CD14-positive monocyte (primary cell): ENCODE data around the gene PLA2G4A. TPM values are rescaled to one million over a fixed set of nuclear protein-coding genes. Genes with fewer than 3 reads are reported as not detected.

Experiments
- DNase-seq, 3 donors: peaks; one replicate each; pipeline ENCODE4 v3.0.0-alpha.2; 2011 to 2022
- H2AFZ ChIP-seq: 2 replicates; pipeline ENCODE4 v1.6.0; 2012; ENCODE audit warnings: mild to moderate bottlenecking, low read depth, low read length, inconsistent platforms; ENCODE audit not compliant: insufficient read depth, poor library complexity, severe bottlenecking
- H3K27ac ChIP-seq, 2 donors: 1 replicate in 1 of 2; 2 replicates in 1 of 2; pipeline ENCODE4 v1.5.1; 2012 to 2013; ENCODE audit warnings: low read length in 2 of 2, control low read depth in 1 of 2, inconsistent platforms in 1 of 2, low read depth in 1 of 2, mild to moderate bottlenecking in 1 of 2
- H3K27me3 ChIP-seq, 2 donors: one replicate each; pipeline versions ENCODE4 v1.6.0 to v1.6.1; 2011 to 2013; ENCODE audit warnings: low read length in 2 of 2; ENCODE audit not compliant: control insufficient read depth in 2 of 2, insufficient read depth in 2 of 2
- H3K36me3 ChIP-seq, 2 donors: replicated peaks in 1 of 2; 1 replicate in 1 of 2; 2 replicates in 1 of 2; pipeline versions ENCODE4 v1.5.1 to v1.6.1; 2012 to 2013; ENCODE audit warnings: low read length in 2 of 2, control low read depth in 1 of 2, inconsistent platforms in 1 of 2, mild to moderate bottlenecking in 1 of 2; ENCODE audit not compliant: insufficient read depth in 2 of 2, control insufficient read depth in 1 of 2
- H3K4me1 ChIP-seq, 2 donors: 1 replicate in 1 of 2; 2 replicates in 1 of 2; pipeline versions ENCODE4 v1.5.1 to v1.6.1; 2012 to 2013; ENCODE audit warnings: low read length in 2 of 2, control low read depth in 1 of 2, inconsistent platforms in 1 of 2, mild to moderate bottlenecking in 1 of 2, moderate library complexity in 1 of 2; ENCODE audit not compliant: insufficient read depth in 2 of 2, control insufficient read depth in 1 of 2
- H3K4me2 ChIP-seq: replicated peaks from 2 replicates; pipeline ENCODE3; 2012; ENCODE audit warnings: low read length, moderate library complexity, mild to moderate bottlenecking; ENCODE audit not compliant: poor library complexity, severe bottlenecking; ENCODE audit errors: extremely low read depth
- H3K4me3 ChIP-seq, 3 experiments: fragments of 200-600 bp in 1 of 3; sonication (generic) in 1 of 3; replicated peaks in 1 of 3; 1 replicate in 2 of 3; 2 replicates in 1 of 3; pipeline ENCODE4 v1.5.1; 2011 to 2013; ENCODE audit warnings: low read length in 3 of 3, mild to moderate bottlenecking in 3 of 3, control low read depth in 2 of 3, low read depth in 2 of 3, inconsistent platforms in 1 of 3, moderate library complexity in 1 of 3
- H3K79me2 ChIP-seq: 2 replicates; pipeline ENCODE4 v1.6.0; 2012; ENCODE audit warnings: mild to moderate bottlenecking, control low read depth, inconsistent platforms, low read length, moderate library complexity; ENCODE audit not compliant: insufficient read depth
- H3K9ac ChIP-seq: 2 replicates; pipeline ENCODE4 v1.6.0; 2017; ENCODE audit warnings: low read length, mild to moderate bottlenecking; ENCODE audit not compliant: insufficient read depth, poor library complexity, severe bottlenecking
- H3K9me3 ChIP-seq, 2 donors: replicated peaks in 1 of 2; 1 replicate in 1 of 2; 2 replicates in 1 of 2; pipeline versions ENCODE4 v1.5.1 to v1.6.1; 2012 to 2013; ENCODE audit warnings: low read length in 2 of 2, control low read depth in 1 of 2; ENCODE audit not compliant: control insufficient read depth in 1 of 2, insufficient read depth in 1 of 2
- H4K20me1 ChIP-seq: 2 replicates; pipeline ENCODE4 v1.6.0; 2012; ENCODE audit warnings: mild to moderate bottlenecking, low read length, control low read depth, moderate library complexity; ENCODE audit not compliant: insufficient read depth
- H3K27ac Mint-ChIP-seq, 7 donors: one replicate each; pipeline ENCODE4 v1.8.0; 2020; ENCODE audit warnings: mild to moderate bottlenecking in 7 of 7, mixed read lengths in 7 of 7, moderate library complexity in 6 of 7, inconsistent platforms in 2 of 7
- H3K27me3 Mint-ChIP-seq, 3 donors: one replicate each; pipeline ENCODE4 v1.8.0; 2021 to 2022; ENCODE audit warnings: low read depth in 3 of 3, mild to moderate bottlenecking in 3 of 3, mixed read lengths in 3 of 3, moderate library complexity in 3 of 3, inconsistent platforms in 1 of 3
- H3K36me3 Mint-ChIP-seq, 2 donors: one replicate each; pipeline ENCODE4 v1.8.0; 2020; ENCODE audit warnings: mixed read lengths in 2 of 2, inconsistent platforms in 1 of 2, mild to moderate bottlenecking in 1 of 2
- H3K4me1 Mint-ChIP-seq: one replicate; pipeline ENCODE4 v1.8.0; 2020; ENCODE audit warnings: mild to moderate bottlenecking, mixed read lengths
- H3K4me3 Mint-ChIP-seq, 2 donors: one replicate each; pipeline ENCODE4 v1.8.0; 2020; ENCODE audit warnings: mild to moderate bottlenecking in 2 of 2, mixed read lengths in 2 of 2, moderate library complexity in 1 of 2
- H3K9me3 Mint-ChIP-seq, 7 donors: one replicate each; pipeline ENCODE4 v1.8.0; 2020 to 2022; ENCODE audit warnings: mixed read lengths in 7 of 7, mild to moderate bottlenecking in 6 of 7, moderate library complexity in 6 of 7, inconsistent platforms in 2 of 7
- WGBS: methylation state at CpG from one replicate; pipeline ENCODE4 v1.1.5; 2013; ENCODE audit warnings: missing lambda C conversion rate; ENCODE audit not compliant: insufficient coverage; 5-methylcytosine and 5-hydroxymethylcytosine counted together
- intact Hi-C, 2 donors: fragments of 100-400 bp; cut with micrococcal nuclease; formaldehyde crosslinking; loops; one replicate each; pipeline versions ENCODE4 v1.15.0 to v1.15.1; 2023
- polyA plus RNA-seq, 3 donors: library from polyadenylated mRNA; depleted of rRNA in 1 of 3; unstranded in 2 of 3; stranded (reverse) in 1 of 3; fragments of 300-500 nt in 2 of 3; fragments of >200 nt in 1 of 3; fragmentation: Illumina TruSeq in 2 of 3; gene quantifications; 1 replicate in 2 of 3; 2 replicates in 1 of 3; pipeline ENCODE4 v1.2.3, GENCODE V29; 2012 to 2021
- TF ChIP-seq, protein P1 (sequence below): fragments of 200-600 bp; IDR thresholded peaks from one replicate; pipeline ENCODE4 v1.8.0; 2022; ENCODE audit warnings: antibody characterized with exemption, mild to moderate bottlenecking

The PLA2G4A gene
- polyA plus RNA-seq, 3 donors: 1.4 to 4.5 (median 4.1) TPM

DNA sequence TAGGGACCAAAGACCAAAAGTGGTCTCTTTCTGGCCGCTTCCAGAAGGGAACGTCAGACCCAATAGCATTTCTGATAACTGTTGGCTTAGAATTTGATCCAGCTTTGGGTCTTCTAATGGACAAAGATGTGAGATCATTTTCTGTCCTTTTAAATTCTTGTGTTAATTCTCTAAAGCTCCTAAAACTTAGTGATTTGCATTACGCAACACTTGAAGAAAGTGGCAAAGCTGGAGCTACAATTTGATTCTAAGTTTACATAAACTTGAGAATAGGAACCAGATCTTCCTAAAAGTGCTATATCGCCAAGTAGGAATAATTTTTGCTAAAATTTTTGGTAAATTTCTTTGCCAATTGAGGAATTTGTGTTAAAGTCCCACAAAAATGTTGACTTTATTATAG lies 21.6 kb upstream of the PLA2G4A start:
- no peaks in the 10 kb centered on the region for H4K20me1 ChIP-seq
- no peak overlapping the region for H3K4me3 ChIP-seq
- H3K27ac ChIP-seq: no peak overlapping the region
- no peaks in the 10 kb centered on the region for H3K9me3 Mint-ChIP-seq
- H3K36me3 Mint-ChIP-seq: no peaks in the 10 kb centered on the region
- no peaks in the 10 kb centered on the region for H3K9me3 ChIP-seq
- DNase-seq: no peak
- intact Hi-C loops: no loop called here
- peaks cover 12% of the 10 kb centered on the region for H3K4me1 Mint-ChIP-seq
- WGBS: 89% methylated on average over 3 of the region's 4 CpGs
- TF ChIP-seq, protein P1, sequence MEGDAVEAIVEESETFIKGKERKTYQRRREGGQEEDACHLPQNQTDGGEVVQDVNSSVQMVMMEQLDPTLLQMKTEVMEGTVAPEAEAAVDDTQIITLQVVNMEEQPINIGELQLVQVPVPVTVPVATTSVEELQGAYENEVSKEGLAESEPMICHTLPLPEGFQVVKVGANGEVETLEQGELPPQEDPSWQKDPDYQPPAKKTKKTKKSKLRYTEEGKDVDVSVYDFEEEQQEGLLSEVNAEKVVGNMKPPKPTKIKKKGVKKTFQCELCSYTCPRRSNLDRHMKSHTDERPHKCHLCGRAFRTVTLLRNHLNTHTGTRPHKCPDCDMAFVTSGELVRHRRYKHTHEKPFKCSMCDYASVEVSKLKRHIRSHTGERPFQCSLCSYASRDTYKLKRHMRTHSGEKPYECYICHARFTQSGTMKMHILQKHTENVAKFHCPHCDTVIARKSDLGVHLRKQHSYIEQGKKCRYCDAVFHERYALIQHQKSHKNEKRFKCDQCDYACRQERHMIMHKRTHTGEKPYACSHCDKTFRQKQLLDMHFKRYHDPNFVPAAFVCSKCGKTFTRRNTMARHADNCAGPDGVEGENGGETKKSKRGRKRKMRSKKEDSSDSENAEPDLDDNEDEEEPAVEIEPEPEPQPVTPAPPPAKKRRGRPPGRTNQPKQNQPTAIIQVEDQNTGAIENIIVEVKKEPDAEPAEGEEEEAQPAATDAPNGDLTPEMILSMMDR: no peak
- no peaks in the 10 kb centered on the region for H3K79me2 ChIP-seq
- H3K4me1 ChIP-seq: peaks cover 4 to 10% of the 10 kb centered on the region in 2 donors
- no peaks in the 10 kb centered on the region for H3K27me3 Mint-ChIP-seq
- H3K36me3 ChIP-seq: no peaks in the 10 kb centered on the region
- no peak overlapping the region for H3K4me2 ChIP-seq
- no peaks in the 10 kb centered on the region for H3K27me3 ChIP-seq
- no peak overlapping the region for H2AFZ ChIP-seq
- no peak overlapping the region for H3K27ac Mint-ChIP-seq
- no peak overlapping the region for H3K9ac ChIP-seq
- H3K4me3 Mint-ChIP-seq: no peak overlapping the region

DNA sequence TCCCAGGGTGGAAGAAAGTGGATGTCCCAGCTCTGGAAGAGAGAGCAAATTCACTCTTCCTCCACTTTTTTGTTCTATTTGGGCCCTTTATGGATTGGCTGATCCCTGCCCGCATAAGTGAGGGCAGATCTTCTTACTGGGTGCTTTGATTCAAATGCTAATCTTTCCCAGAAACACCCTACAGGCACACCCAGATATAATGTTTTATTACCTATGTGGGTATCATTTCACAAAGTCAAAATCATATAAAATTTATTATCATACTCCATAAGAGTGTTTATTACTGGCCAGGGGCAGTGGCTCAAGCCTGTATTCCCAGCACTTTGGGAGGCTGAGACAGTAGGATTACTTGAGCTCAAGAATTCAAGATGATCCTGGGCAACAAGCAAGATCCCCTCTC lies 16.9 kb upstream of the PLA2G4A start:
- H3K36me3 ChIP-seq: no peaks in the 10 kb centered on the region
- no peaks in the 10 kb centered on the region for H3K79me2 ChIP-seq
- H3K9ac ChIP-seq: no peak overlapping the region
- no peak overlapping the region for H3K4me3 ChIP-seq
- H3K27me3 ChIP-seq: no peaks in the 10 kb centered on the region
- no peak overlapping the region for H3K4me2 ChIP-seq
- DNase-seq: no peak
- peaks cover 2% of the 10 kb centered on the region for H3K4me1 Mint-ChIP-seq
- no peak overlapping the region for H2AFZ ChIP-seq
- no CpG with 5 or more reads among the region's 1 CpG for WGBS
- TF ChIP-seq, protein P1: no peak
- intact Hi-C loops: no loop called here
- H4K20me1 ChIP-seq: no peaks in the 10 kb centered on the region
- no peak overlapping the region for H3K4me3 Mint-ChIP-seq
- no peak overlapping the region for H3K27ac Mint-ChIP-seq
- no peaks in the 10 kb centered on the region for H3K4me1 ChIP-seq
- H3K36me3 Mint-ChIP-seq: no peaks in the 10 kb centered on the region
- no peaks in the 10 kb centered on the region for H3K9me3 ChIP-seq
- no peak overlapping the region for H3K27ac ChIP-seq
- peaks cover 0 to 1% (median 0%) of the 10 kb centered on the region in 3 donors for H3K27me3 Mint-ChIP-seq
- H3K9me3 Mint-ChIP-seq: no peaks in the 10 kb centered on the region
